Tongue (tissue), 2 donors: ENCODE results near the gene IMP3. TPM values are rescaled to one million over a fixed set of nuclear protein-coding genes. Genes with fewer than 3 reads are reported as not detected.
A peak's percentile ranks its signal among the peaks of the same experiment; 100 is the strongest.
"Not testable (repeated sequence)": the region's sequence is repeated elsewhere in the genome, so short reads cannot be mapped to it uniquely, and the experiment has no call there.

Experiments
- DNase-seq: peaks from one replicate; pipeline ENCODE4 v3.0.0-alpha.2; 2015
- total RNA-seq: library from RNA; depleted of rRNA; stranded (reverse); fragments of >200 nt; gene quantifications from one replicate; pipeline ENCODE4 v1.2.3, GENCODE V29; 2014

The IMP3 gene, protein sequence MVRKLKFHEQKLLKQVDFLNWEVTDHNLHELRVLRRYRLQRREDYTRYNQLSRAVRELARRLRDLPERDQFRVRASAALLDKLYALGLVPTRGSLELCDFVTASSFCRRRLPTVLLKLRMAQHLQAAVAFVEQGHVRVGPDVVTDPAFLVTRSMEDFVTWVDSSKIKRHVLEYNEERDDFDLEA
- 74.9 TPM for total RNA-seq

GRCh38 chr15:75639709-75640482, at the start of gene IMP3:
Gene IMP3, minus strand, starts transcription at chr15:75640224. Its CDS starts 56 bp downstream, at chr15:75640168.
- peak; percentile 99 for DNase-seq

DNA sequence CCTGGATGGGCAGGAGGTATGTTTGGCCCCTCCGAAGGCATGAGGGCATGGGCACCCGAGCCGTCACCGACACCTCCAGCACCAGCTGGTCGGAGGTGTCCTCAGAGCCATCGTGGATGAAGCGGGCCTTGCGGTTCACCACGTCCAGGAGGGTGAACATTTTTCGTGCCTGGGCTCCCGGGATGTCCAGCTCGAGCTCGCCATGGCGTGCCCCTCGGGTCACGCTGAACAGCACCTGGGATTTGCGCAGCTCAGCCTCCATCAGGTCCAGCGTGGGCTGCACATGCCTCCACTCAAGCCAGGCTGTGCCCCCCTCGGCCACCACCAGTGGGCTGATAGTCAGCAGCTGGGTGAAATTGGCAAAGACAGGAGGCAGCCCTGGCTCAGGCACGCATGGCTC, 49.4 kb upstream of the IMP3 start:
- not testable (repeated sequence) for DNase-seq

DNA sequence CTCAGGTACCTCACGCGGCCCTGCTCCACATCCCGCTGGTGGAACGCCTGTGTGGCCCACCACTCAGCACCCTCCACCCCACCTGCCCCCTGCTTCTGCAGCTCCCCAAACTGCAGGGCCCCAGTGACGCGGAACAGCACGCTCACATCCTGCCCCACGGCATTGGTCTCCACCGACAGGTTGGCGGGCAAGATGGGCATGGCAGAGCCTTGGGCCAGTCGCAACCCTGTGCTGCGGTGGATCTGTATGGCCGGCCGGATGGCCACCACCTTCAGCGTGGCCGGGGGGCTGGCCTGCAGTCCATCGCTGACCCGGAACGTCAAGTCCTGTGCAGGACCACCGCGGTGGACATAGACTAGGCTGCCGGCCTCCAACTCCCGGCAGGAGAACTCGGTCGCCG, 48.8 kb upstream of the IMP3 start:
- DNase-seq: no peak

DNA sequence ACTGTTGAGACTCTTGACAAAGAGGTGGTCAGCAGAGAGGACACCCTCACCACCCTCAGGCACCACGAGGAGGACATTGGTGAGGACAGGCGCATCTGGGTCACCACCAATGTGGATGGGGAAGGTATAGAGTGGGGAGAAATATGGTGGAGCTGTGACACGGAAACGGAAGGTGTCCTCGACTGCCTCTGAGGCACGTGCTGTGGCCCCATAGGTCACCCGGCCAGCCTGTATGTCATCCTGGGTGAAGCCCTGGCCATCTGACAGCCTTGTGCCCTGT, 48.2 kb upstream of the IMP3 start:
- no peak for DNase-seq

- no peak for DNase-seq
Observed at GRCh38 chr15:75687486-75688277, 47.7 kb upstream of the IMP3 start.

GRCh38 chr15:75686212-75686642, 46.2 kb upstream of the IMP3 start:
- peak; percentile 82 for DNase-seq

- DNase-seq: no peak
Observed at GRCh38 chr15:75685195-75685594, 45.2 kb upstream of the IMP3 start.

DNA sequence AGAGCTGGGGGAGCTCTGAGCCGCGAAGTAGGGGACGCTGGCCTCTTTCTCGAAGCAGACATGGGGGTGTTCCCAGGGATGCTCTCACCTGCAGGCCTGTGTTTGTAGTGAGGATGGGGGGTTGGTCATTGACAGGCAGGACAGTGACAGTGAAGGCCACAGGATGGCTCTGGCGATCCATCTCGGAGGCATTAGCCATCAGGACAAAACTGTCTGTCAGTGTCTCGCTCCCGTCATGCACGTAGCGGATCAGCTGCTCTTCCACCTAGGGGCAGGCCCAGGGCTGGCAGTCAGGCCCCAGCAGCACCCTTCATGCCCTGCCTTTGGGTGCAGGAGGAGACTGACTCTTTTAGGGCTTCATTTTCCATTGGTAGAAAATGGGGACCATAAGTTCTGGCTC, 44.6 kb upstream of the IMP3 start:
- no peak for DNase-seq

DNA sequence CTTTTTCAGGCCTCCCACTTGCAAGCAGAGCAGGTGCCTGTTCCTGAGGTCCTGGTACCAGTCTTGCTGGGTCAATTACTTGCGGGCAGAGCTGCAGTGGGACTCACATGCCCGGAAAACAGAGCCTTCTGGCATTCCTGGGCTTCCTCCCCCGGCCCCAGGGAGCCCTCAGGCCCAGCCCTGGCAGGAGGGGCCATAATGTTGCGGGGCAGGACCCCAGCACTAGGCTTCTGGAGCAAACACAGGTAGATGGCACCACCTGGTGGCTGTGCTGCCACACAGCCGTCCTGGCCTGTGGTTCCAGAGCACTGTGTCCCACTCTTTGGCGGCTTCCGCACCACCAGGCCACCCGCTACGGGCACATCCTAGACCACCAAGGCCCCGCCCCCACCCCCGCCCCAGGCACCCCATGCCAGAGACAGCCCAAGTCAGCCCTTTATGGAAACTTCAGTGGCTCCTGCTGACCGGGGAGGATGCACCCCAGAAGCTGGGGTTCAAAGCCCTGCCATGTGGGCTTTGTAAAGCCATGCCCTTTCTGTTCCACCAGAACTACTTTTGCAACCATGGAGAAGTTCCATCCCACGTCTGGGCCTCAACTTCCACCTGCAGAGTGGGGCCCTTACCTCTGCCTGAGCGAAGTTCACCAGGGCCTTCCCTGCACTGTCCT, 43.8 kb upstream of the IMP3 start:
- peak; percentile 68 for DNase-seq

- no peak for DNase-seq
Observed at GRCh38 chr15:75682181-75683135, 42.4 kb upstream of the IMP3 start.

DNA sequence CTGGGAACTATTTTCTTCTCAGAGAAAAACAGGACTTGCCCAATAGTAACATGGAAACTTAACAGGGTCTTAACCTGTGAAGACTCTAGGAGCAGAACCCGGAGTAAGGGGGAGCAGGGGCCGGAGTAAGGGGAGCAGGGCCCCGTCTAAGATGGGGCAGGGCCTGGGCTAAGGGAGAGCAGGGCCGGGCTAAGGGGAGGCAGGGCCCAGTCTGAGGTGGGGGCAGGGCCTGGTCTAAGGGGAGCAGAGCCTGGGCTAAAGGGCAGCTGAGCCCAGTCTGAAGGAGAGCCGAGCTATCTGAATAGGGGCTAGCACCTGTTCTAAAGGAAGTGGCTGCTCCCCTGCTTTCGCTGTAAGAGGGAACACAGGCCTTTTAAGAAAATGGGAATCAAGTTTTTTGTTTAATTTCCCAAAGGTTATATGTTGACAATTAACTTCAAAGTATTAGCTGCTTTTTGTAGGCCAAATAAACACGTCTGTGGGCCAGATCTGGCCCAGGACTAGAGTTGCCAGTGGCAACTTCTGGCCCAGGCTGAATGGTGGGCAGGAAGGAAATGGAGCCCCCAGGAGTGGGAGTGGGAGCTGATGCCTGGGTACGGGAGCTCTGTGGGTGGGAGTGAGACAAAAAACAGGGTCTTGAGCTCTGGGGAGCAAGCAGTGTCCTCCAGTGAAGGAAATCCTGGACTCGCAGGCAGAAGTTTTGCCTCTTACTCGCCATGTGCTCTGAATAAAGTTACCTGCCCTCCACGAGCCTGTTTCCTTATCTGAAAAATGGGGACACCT, 40.2 kb upstream of the IMP3 start:
- DNase-seq: no peak

- DNase-seq: not testable (repeated sequence)
Observed at GRCh38 chr15:75678324-75678690, 38.3 kb upstream of the IMP3 start.

DNA sequence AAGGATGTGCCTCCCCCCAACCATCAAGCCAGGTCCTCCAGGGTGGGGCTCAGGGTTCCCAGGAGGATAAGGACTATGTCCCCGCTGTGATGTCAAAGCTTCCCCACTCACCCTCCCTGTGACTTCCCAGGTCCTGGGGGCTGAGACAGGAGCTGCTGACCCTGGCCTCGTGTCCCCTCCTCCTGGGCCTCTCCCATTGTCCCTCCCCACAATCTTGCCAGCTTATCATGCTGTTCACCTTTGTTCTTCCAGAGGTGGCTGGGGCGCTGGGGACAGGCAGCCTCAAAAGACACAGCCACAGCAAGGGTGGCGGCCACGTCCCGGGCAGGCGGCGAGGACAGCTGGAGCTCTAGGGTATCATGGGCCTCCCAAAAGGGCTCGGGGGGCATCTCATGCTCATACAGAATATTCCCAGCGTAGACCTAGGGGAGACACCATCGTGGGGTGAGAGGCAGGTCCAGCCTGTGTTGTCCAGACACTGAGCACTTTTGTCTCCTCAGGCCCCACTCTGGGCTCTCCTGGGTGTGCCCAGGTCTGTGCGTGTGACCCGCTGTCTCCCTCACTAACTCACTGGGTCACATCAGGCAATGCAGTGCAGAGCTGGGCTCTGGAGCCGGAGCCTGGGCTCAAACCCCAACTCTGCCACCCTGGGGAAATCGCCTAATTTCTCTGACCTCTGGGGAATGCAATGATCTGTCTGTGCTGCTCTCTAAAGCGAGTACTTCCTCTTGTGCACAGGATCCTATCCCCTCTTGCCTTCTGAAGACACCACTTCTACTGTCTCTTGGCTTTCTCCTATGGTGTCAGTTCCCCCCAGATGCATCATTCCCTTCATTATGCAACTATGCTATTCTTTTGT, 37.7 kb upstream of the IMP3 start:
- DNase-seq: no peak

DNA sequence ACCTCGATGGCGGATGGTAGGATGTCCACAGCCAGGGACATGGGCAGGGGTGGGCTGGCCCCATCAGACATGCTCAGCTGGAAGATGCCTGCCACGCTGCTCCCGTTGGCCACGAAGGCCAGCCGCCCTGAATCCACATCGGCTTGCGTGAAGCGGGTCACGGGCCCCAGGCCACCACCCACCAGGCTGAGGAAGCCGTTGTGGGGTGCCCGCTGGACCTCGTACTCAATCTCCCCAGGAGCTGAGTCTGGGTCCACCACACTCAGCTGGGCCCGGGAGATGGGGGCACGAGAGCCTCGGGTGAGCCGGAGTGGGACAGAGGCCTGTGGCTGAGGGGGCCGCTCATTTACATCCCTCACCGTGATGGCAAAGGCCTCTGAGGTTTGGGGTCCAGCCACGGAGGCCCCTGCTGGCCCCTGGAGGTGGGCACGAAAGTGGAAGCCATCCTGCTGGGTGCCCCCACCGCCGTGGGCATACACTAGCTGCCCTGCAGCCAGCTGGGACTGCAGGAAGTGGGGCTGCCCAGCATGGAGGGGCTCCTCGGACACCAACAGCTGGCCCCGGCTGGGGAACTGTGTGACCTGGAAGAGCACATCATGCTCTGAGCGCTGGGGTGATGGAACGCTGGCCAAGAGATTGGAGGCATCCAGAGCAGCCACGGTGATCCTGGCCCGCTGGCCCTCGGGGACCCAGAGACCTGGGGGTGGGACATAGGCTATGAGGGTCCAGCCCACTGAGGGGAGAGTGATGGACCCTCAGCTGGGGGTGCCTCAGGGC, 36.9 kb upstream of the IMP3 start:
- no peak for DNase-seq

DNA sequence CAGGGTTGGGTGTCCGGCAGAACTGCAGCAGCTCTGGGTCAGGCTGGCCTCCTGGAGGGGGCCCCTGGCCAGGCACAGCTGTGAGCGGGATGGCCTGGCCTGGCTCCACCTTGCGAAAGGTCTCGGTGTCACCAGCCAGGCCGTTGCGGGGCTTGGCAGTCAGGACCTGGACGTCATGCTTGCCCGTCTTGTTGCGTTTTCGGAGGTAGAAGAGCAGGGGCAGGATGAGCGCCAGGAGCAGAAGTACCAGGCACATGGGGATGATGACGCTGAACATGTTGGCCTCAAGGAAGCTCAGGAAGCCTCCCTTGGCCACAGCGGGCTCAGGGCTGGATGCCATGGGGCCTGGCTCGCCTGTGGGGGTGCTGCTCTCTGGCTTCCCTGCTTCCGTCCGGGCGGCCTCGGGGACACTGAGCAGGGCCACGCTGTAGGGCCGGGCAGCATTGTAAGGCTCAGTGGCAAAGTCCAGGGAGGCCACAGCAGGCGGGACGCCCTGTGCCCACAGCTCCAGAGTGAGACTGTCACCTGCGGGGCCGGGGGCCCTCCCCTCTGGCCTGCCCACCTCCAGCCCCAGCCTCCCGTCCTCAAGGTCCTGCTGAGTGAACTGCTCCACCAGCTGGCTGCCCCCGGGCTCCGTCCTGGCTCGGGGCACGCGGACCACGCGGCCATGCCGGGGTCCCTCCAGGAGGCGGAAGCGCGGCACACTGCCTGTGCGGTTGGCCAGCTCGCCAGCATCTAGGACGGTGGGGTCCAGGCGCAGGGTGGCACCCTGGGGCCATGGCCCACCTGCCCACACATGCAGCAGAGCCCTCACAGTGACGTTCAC, 35.8 kb upstream of the IMP3 start:
- DNase-seq: no peak

DNA sequence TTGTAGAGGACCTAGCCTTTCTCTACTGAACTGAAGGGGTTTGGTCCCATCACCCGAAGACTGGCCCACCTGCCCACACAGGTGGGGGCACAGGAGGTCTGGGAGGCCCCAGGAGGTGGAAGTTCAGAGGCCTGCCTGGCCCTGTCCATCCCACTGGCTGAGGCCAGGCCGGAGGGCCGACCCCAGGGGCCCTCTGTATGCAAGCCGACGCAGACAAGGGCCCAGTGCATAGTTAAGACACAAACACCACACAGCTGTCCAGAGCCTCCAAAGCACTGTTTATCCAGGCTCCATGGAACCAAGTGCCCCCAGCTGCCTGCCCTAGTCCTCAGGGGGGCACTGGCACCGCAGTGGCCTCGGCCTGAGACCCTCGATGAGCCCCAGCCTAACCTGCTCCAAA, 34.3 kb upstream of the IMP3 start:
- DNase-seq: no peak

DNA sequence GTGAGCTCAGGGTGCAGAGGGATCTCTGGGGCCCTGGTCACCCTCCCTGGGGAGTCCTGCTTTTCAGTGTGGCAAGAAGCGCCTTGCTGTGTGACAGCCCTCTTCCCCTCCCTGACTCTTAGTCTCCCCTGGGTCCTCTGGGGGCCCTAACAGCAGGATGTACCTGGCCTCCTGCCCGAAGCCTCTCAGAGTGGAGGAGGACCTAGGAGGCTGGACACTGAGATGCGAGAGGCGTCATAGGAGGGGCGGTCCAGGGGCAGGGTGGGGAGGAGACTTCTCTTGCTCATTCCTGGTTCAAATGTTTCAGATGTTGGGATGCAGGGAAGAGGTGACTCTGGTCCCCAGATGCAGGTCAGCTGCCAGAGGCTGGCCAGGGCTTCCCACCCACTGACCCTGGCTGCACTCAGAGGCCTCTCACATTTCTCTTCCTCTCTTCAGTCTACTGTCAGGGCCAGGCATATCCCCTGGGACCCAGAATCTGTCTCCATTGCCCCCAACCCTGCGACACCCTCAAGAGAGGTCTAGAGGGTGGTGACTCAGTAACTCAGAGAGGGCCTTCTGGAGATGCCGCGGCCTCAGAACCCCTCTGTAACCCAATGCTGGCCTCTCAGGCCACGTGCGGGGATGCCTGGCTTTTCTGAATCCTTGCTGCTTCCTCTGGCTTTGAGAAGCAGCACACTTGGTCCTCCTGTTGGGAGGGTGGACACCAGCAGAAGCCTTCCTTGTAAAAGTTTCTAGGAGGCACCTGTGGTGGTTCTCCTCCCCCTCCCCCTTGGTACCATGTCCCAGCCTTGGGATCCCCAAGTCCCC, 33.6 kb upstream of the IMP3 start:
- DNase-seq: peak; percentile 89
